Vagina (tissue), 2 donors: ENCODE results near the gene POLK.

ENCODE experiments used
- CTCF ChIP-seq, 3 experiments: fragments of 450-650 bp in 2 of 3; fragments of 200-600 bp in 1 of 3; sonication (generic) in 1 of 3; IDR thresholded peaks; one replicate each; pipeline ENCODE4 v1.5.1; 2017 to 2019; ENCODE audit warnings: antibody characterized with exemption in 3 of 3, mild to moderate bottlenecking in 2 of 3, moderate library complexity in 2 of 3
- POLR2A ChIP-seq, 2 donors: fragments of 450-650 bp; IDR thresholded peaks; one replicate each; pipeline ENCODE4 v1.6.1; 2017; ENCODE audit warnings: antibody characterized with exemption in 2 of 2, mild to moderate bottlenecking in 2 of 2, moderate library complexity in 2 of 2

GRCh38 chr5:75566710-75567309 is 55.1 kb downstream of the POLK start:
- TF ChIP-seq POLR2A (IDR thresholded peaks at IDR 0.05) (no peak), CTCF (IDR thresholded peaks at IDR 0.05) (no peak)
